Measurements from ENCODE around the gene SMURF2.
A peak's percentile ranks its signal among the peaks of the same experiment; 100 is the strongest.

Gene SMURF2

GRCh38 chr17:64500487-64500859 lies 161.6 kb downstream of the SMURF2 start:
- DNase-seq, result no peak

GRCh38 chr17:64499805-64500486 lies 162.2 kb downstream of the SMURF2 start:
- no peak for DNase-seq

GRCh38 chr17:64498308-64499203 lies 163.6 kb downstream of the SMURF2 start:
- DNase-seq, result no peak

- no peak for DNase-seq
These were observed 164.5 kb downstream of the SMURF2 start for GRCh38 chr17:64497565-64498035.

- peak; percentile 95 for DNase-seq
These were observed 165.1 kb downstream of the SMURF2 start, which contains the start of gene POLG2 for GRCh38 chr17:64496786-64497564. Gene POLG2, minus strand, starts transcription at chr17:64497054. Its CDS starts 86 bp downstream, at chr17:64496968.

GRCh38 chr17:64496348-64496785 lies 165.7 kb downstream of the SMURF2 start:
- no peak for DNase-seq

All from T-helper 9 cell (primary cell).